IMR-90 (cell line): ENCODE results near the gene GRB10. TPM values are rescaled to one million over a fixed set of nuclear protein-coding genes. Genes with fewer than 3 reads are reported as not detected.

Experiments
- ATAC-seq: fragments of 200-7000 bp; cut with Tn5 transposase; 2 replicates; pipeline ENCODE4 v1.9.1; 2020; ENCODE audit warnings: low read depth, mild to moderate bottlenecking, moderate library complexity
- BruUV-seq: library from RNA; stranded (reverse); fragments of 400-500 nt; replicated peaks from 2 replicates; lab custom pipeline; 2021; lab: Mats Ljungman, UMichigan
- CTCF ChIA-PET: fragments of 300-600 bp; formaldehyde crosslinking; extraction: SDS; loops from one replicate; lab custom pipeline; 2021; ENCODE audit warnings: antibody characterized with exemption; lab: Yijun Ruan, JAX
- POLR2A ChIA-PET: fragments of 300-600 bp; sonication (Branson Sonifier 250); formaldehyde crosslinking; loops from one replicate; lab custom pipeline; 2022; ENCODE audit warnings: antibody characterized with exemption; ENCODE audit not compliant: unreplicated experiment; lab: Charles Lee
- DNase-seq: peaks from one replicate; pipeline ENCODE4 v3.0.0; 2013
- H2AFZ ChIP-seq: replicated peaks from 2 replicates; pipeline ENCODE3; 2013; ENCODE audit warnings: low read length, mild to moderate bottlenecking; ENCODE audit not compliant: poor library complexity
- H2AK5ac ChIP-seq: 2 replicates; pipeline ENCODE4 v1.6.1; 2013; ENCODE audit warnings: low read depth, low read length, inconsistent platforms
- H2AK9ac ChIP-seq: replicated peaks from 2 replicates; pipeline ENCODE3; 2013; ENCODE audit warnings: mild to moderate bottlenecking, low read depth, low read length, moderate library complexity; ENCODE audit not compliant: poor library complexity
- H2BK120ac ChIP-seq: 2 replicates; pipeline ENCODE4 v1.6.1; 2013; ENCODE audit warnings: low read depth, low read length, inconsistent platforms
- H2BK15ac ChIP-seq: 3 replicates; pipeline ENCODE4 v1.6.1; 2013; ENCODE audit warnings: low read depth, low read length, inconsistent platforms
- H2BK20ac ChIP-seq: 2 replicates; pipeline ENCODE4 v1.6.1; 2013; ENCODE audit warnings: low read depth, mild to moderate bottlenecking, inconsistent platforms, low read length, moderate library complexity
- H2BK5ac ChIP-seq: 2 replicates; pipeline ENCODE4 v1.6.1; 2013; ENCODE audit warnings: mild to moderate bottlenecking, low read depth, low read length, inconsistent platforms; ENCODE audit not compliant: poor library complexity, severe bottlenecking
- H3K14ac ChIP-seq: replicated peaks from 2 replicates; pipeline ENCODE4 v1.6.1; 2013; ENCODE audit warnings: low read depth, low read length, inconsistent platforms
- H3K18ac ChIP-seq: 2 replicates; pipeline ENCODE4 v1.6.1; 2013; ENCODE audit warnings: low read depth, low read length, control low read depth
- H3K23ac ChIP-seq: 2 replicates; pipeline ENCODE4 v1.6.1; 2013; ENCODE audit warnings: low read depth, low read length, inconsistent platforms
- H3K27ac ChIP-seq: 2 replicates; pipeline ENCODE4 v1.5.1; 2013; ENCODE audit warnings: mild to moderate bottlenecking, control low read depth, low read length; ENCODE audit not compliant: insufficient read depth
- H3K27me3 ChIP-seq: 2 replicates; pipeline ENCODE4 v1.6.1; 2013; ENCODE audit warnings: low read length; ENCODE audit not compliant: control insufficient read depth, insufficient read depth
- H3K36me3 ChIP-seq: 2 replicates; pipeline ENCODE4 v1.6.1; 2013; ENCODE audit warnings: low read length, mixed read lengths; ENCODE audit not compliant: control insufficient read depth, insufficient read depth
- H3K4ac ChIP-seq: 2 replicates; pipeline ENCODE4 v1.6.1; 2013; ENCODE audit warnings: low read depth, low read length, inconsistent platforms
- H3K4me1 ChIP-seq: 2 replicates; pipeline ENCODE4 v1.6.1; 2013; ENCODE audit warnings: low read length, mixed read lengths; ENCODE audit not compliant: control insufficient read depth, insufficient read depth
- H3K4me2 ChIP-seq: 2 replicates; pipeline ENCODE4 v1.6.1; 2013; ENCODE audit warnings: low read depth, mild to moderate bottlenecking, control low read depth, low read length, moderate library complexity
- H3K4me3 ChIP-seq: 2 replicates; pipeline ENCODE4 v1.5.1; 2013; ENCODE audit warnings: low read depth, mild to moderate bottlenecking, control low read depth, low read length, moderate library complexity; ENCODE audit not compliant: insufficient read depth
- H3K56ac ChIP-seq: 2 replicates; pipeline ENCODE4 v1.6.1; 2013; ENCODE audit warnings: low read length, inconsistent platforms; ENCODE audit not compliant: insufficient read depth; ENCODE audit errors: extremely low read depth
- H3K79me1 ChIP-seq, 2 experiments: 2 replicates each; pipeline ENCODE4 v1.6.1; 2013; ENCODE audit warnings: low read length in 2 of 2, inconsistent platforms in 1 of 2, low read depth in 1 of 2
- H3K9ac ChIP-seq: 2 replicates; pipeline ENCODE4 v1.6.1; 2013; ENCODE audit warnings: low read depth, low read length, control low read depth
- H3K9me1 ChIP-seq: 2 replicates; pipeline ENCODE4 v1.6.1; 2013; ENCODE audit warnings: low read length, inconsistent platforms; ENCODE audit not compliant: insufficient read depth
- H3K9me3 ChIP-seq: 2 replicates; pipeline ENCODE4 v1.6.1; 2013; ENCODE audit warnings: low read length; ENCODE audit not compliant: control insufficient read depth, insufficient read depth
- H4K20me1 ChIP-seq: 2 replicates; pipeline ENCODE4 v1.6.1; 2013; ENCODE audit warnings: low read length, inconsistent platforms; ENCODE audit not compliant: insufficient read depth
- H4K5ac ChIP-seq: 2 replicates; pipeline ENCODE4 v1.6.1; 2013; ENCODE audit warnings: mild to moderate bottlenecking, low read depth, low read length, control low read depth
- H4K8ac ChIP-seq, 2 experiments: 2 replicates each; pipeline ENCODE4 v1.6.1; 2013; ENCODE audit warnings: low read depth in 2 of 2, low read length in 2 of 2, control low read depth in 1 of 2, inconsistent platforms in 1 of 2
- H4K91ac ChIP-seq: 2 replicates; pipeline ENCODE4 v1.6.1; 2013; ENCODE audit warnings: low read depth, low read length, inconsistent platforms; ENCODE audit not compliant: insufficient read depth
- BHLHE40 ChIP-seq: fragments of 150-350 bp; IDR thresholded peaks from 2 replicates; pipeline ENCODE4 v1.6.1; 2016; ENCODE audit warnings: mild to moderate bottlenecking, low read depth, low read length
- CEBPB ChIP-seq: IDR thresholded peaks from 2 replicates; pipeline ENCODE4 v1.6.1; 2012; ENCODE audit warnings: low read depth, low read length, improper control_type of control experiment
- CHD1 ChIP-seq: IDR thresholded peaks from 2 replicates; pipeline ENCODE4 v1.6.1; 2012; ENCODE audit warnings: low read depth, low read length, improper control_type of control experiment
- FOS ChIP-seq: fragments of 150-350 bp; IDR thresholded peaks from 2 replicates; pipeline ENCODE4 v1.6.1; 2016; ENCODE audit warnings: low read depth, low read length
- MAFK ChIP-seq: IDR thresholded peaks from 2 replicates; pipeline ENCODE4 v1.6.1; 2012; ENCODE audit warnings: low read depth, low read length, improper control_type of control experiment
- MAZ ChIP-seq: IDR thresholded peaks from 2 replicates; pipeline ENCODE4 v1.6.1; 2012; ENCODE audit warnings: low read depth, mild to moderate bottlenecking, low read length, improper control_type of control experiment, moderate library complexity, borderline replicate concordance
- MXI1 ChIP-seq: IDR thresholded peaks from 2 replicates; pipeline ENCODE4 v1.6.1; 2012; ENCODE audit warnings: low read depth, mild to moderate bottlenecking, low read length, moderate library complexity, borderline replicate concordance
- POLR2A ChIP-seq: IDR thresholded peaks from 2 replicates; pipeline ENCODE4 v1.6.1; 2012; ENCODE audit warnings: mild to moderate bottlenecking, low read depth, low read length
- RAD21 ChIP-seq: IDR thresholded peaks from 2 replicates; pipeline ENCODE4 v1.6.1; 2012; ENCODE audit warnings: low read length, improper control_type of control experiment
- RCOR1 ChIP-seq: IDR thresholded peaks from 2 replicates; pipeline ENCODE4 v1.6.1; 2012; ENCODE audit warnings: mild to moderate bottlenecking, low read length, improper control_type of control experiment; ENCODE audit not compliant: insufficient replicate concordance
- SMC3 ChIP-seq: fragments of 150-350 bp; IDR thresholded peaks from 2 replicates; pipeline ENCODE4 v1.6.1; 2016; ENCODE audit warnings: low read depth, mild to moderate bottlenecking, antibody characterized with exemption, low read length, moderate library complexity
- WGBS, 2 experiments: methylation state at CpG; one replicate each; pipeline versions ENCODE4 v1.1.5 to v1.1.7; 2013; ENCODE audit warnings: missing lambda C conversion rate in 2 of 2; ENCODE audit not compliant: insufficient read length in 1 of 2; ENCODE audit errors: extremely low coverage in 2 of 2; 5-methylcytosine and 5-hydroxymethylcytosine counted together
- dilution Hi-C: fragments of 300-500 bp; cut with HindIII; formaldehyde crosslinking; loops from one replicate; pipeline ENCODE4 v1.14.3; 2018; ENCODE audit warnings: low sequenced_read_pairs; ENCODE audit not compliant: unreplicated experiment
- in situ Hi-C: fragments of 300-500 bp; cut with MboI; formaldehyde crosslinking; loops from 3 replicates; pipeline ENCODE4 v1.14.3; 2019; ENCODE audit warnings: low sequenced_read_pairs, inconsistent platforms, mixed read lengths
- intact Hi-C: fragments of 100-400 bp; cut with micrococcal nuclease; formaldehyde crosslinking; loops from 2 replicates; pipeline ENCODE4 v1.10.0; 2022
- polyA plus RNA-seq, 3 experiments: library from polyadenylated mRNA; depleted of rRNA; stranded (reverse); fragments of >200 nt; gene quantifications; 2 replicates each; pipeline ENCODE4 v1.2.3, GENCODE V29; 2012; ENCODE audit warnings: low replicate concordance in 1 of 3
- total RNA-seq: library from RNA; depleted of rRNA; stranded (reverse); fragments of >200 nt; gene quantifications from 2 replicates; pipeline ENCODE4 v1.2.3, GENCODE V29; 2012
- TF ChIP-seq, protein P1 (sequence below): fragments of 150-350 bp; IDR thresholded peaks from 2 replicates; pipeline ENCODE4 v1.6.1; 2016; ENCODE audit warnings: low read depth, mild to moderate bottlenecking, low read length, moderate library complexity, borderline replicate concordance
- TF ChIP-seq, protein P2 (sequence below): conservative IDR thresholded peaks from 2 replicates; pipeline ENCODE4 v1.5.1; 2012; ENCODE audit warnings: mild to moderate bottlenecking, low read depth, low read length, improper control_type of control experiment
- TF ChIP-seq, protein P3 (sequence below): fragments of 150-350 bp; IDR thresholded peaks from 2 replicates; pipeline ENCODE4 v1.6.1; 2017; ENCODE audit warnings: mild to moderate bottlenecking, antibody characterized with exemption, low read length, low read depth

GRB10 gene
- total and polyA plus RNA-seq, 2 of the 4 experiments (the other 2 are of a cell fraction): 6.3 to 15.1 TPM

DNA sequence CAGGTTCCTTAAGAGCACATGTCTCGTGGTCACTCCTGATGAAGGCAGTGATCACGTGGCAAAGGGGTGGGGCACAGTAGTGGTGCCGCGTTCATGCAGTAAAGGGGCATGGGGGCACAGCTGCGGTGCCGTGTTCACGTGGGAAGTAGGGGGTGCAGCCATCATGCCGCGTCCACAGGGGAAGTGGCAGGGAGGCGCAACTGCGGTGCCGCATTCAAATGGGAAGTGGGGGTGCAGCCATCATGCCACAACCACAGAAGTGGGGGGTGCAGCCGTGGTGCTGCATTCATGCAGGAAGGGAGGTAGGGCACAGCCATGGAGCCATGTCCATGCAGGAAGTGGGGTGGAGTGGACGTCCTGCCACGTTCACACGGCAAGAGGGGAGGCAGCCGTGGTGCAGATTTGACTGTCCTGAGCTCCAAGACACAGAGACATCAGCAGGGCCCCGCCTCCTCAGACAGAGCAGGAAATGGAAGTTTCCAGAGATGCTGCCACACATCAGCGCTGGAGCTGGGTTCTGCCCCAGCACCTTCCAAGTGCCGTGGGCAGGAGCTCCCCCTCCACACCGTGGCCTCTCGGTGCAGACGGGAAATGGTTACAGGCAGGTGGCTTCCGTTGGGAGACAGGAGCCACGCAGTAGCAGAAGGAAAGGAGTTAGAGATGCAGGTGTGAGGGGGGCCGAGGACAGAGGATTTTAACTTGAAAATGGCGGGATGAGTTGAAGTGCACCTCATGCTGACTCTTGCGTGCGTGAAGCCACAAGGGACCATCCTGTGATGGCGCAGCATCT lies 122.5 kb downstream of the GRB10 start:
- Histone ChIP-seq H3K27me3 (no peaks in the 10 kb centered on the region), H3K79me1 (peaks cover 4 to 17% of the 10 kb centered on the region in 2 experiments; a peak in 2 of 4 replicates), H4K5ac (no peak overlapping the region), H3K18ac (no peak overlapping the region), H4K20me1 (peaks cover 36% of the 10 kb centered on the region), H2BK20ac (no peak overlapping the region), H3K9me3 (no peaks in the 10 kb centered on the region), H2BK120ac (no peak overlapping the region), H3K56ac (no peak overlapping the region), H3K9me1 (peaks cover 17% of the 10 kb centered on the region; the same call in 1 of the 2 replicates), H3K4me1 (peaks cover 6% of the 10 kb centered on the region), H2AFZ (no peak overlapping the region), H2AK5ac (no peak overlapping the region), H3K27ac (no peak overlapping the region), H2AK9ac (peak overlapping the region; percentile 50), H4K91ac (no peak overlapping the region), H3K36me3 (peaks cover 21% of the 10 kb centered on the region), H3K4me2 (no peak overlapping the region), H3K14ac (no peak overlapping the region), H4K8ac (no peak overlapping the region), H2BK15ac (no peak overlapping the region), H3K4ac (no peak overlapping the region), H3K9ac (no peak overlapping the region), H3K4me3 (no peak overlapping the region), H2BK5ac (no peak overlapping the region), H3K23ac (no peak overlapping the region)
- in situ Hi-C loops: no loop called here
- ChIA-PET CTCF (no interaction called here), POLR2A (no interaction called here)
- ATAC-seq (no peak), DNase-seq (no peak)
- WGBS, 2 experiments: 90% methylated on average over 14 of the region's 30 CpGs; no CpG with 5 or more reads in 1 of the 2 experiments
- BruUV-seq: no TSS peak
- no peak for TF ChIP-seq RAD21
- TF ChIP-seq CHD1: no peak
- no peak for TF ChIP-seq MAFK
- TF ChIP-seq BHLHE40: no peak
- TF ChIP-seq, protein P1, sequence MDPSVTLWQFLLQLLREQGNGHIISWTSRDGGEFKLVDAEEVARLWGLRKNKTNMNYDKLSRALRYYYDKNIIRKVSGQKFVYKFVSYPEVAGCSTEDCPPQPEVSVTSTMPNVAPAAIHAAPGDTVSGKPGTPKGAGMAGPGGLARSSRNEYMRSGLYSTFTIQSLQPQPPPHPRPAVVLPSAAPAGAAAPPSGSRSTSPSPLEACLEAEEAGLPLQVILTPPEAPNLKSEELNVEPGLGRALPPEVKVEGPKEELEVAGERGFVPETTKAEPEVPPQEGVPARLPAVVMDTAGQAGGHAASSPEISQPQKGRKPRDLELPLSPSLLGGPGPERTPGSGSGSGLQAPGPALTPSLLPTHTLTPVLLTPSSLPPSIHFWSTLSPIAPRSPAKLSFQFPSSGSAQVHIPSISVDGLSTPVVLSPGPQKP: no peak
- TF ChIP-seq SMC3: no peak
- no peak for TF ChIP-seq CEBPB
- TF ChIP-seq MXI1: no peak
- TF ChIP-seq RCOR1: no peak
- no peak for TF ChIP-seq POLR2A
- TF ChIP-seq, protein P2, sequence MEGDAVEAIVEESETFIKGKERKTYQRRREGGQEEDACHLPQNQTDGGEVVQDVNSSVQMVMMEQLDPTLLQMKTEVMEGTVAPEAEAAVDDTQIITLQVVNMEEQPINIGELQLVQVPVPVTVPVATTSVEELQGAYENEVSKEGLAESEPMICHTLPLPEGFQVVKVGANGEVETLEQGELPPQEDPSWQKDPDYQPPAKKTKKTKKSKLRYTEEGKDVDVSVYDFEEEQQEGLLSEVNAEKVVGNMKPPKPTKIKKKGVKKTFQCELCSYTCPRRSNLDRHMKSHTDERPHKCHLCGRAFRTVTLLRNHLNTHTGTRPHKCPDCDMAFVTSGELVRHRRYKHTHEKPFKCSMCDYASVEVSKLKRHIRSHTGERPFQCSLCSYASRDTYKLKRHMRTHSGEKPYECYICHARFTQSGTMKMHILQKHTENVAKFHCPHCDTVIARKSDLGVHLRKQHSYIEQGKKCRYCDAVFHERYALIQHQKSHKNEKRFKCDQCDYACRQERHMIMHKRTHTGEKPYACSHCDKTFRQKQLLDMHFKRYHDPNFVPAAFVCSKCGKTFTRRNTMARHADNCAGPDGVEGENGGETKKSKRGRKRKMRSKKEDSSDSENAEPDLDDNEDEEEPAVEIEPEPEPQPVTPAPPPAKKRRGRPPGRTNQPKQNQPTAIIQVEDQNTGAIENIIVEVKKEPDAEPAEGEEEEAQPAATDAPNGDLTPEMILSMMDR: no peak
- TF ChIP-seq FOS: no peak
- TF ChIP-seq, protein P3, sequence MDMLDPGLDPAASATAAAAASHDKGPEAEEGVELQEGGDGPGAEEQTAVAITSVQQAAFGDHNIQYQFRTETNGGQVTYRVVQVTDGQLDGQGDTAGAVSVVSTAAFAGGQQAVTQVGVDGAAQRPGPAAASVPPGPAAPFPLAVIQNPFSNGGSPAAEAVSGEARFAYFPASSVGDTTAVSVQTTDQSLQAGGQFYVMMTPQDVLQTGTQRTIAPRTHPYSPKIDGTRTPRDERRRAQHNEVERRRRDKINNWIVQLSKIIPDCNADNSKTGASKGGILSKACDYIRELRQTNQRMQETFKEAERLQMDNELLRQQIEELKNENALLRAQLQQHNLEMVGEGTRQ: no peak
- no peak for TF ChIP-seq MAZ
- intact Hi-C loops: no loop called here
- dilution Hi-C loops: no loop called here
